Epithelial cell of prostate (primary cell): ENCODE results near the gene GBP2.

ENCODE experiments used
- DNase-seq: peaks from one replicate; pipeline ENCODE4 v3.0.0-alpha.2; 2011; ENCODE audit warnings: low read depth, low spot score
- H3K27ac ChIP-seq: fragments of 450-650 bp; 2 replicates; pipeline ENCODE4 v1.5.1; 2017; ENCODE audit warnings: mild to moderate bottlenecking

The GBP2 gene

GRCh38 chr1:89070509-89070908, 55.4 kb downstream of the GBP2 start:
- no peak overlapping the region for H3K27ac ChIP-seq
- no peak for DNase-seq

DNA sequence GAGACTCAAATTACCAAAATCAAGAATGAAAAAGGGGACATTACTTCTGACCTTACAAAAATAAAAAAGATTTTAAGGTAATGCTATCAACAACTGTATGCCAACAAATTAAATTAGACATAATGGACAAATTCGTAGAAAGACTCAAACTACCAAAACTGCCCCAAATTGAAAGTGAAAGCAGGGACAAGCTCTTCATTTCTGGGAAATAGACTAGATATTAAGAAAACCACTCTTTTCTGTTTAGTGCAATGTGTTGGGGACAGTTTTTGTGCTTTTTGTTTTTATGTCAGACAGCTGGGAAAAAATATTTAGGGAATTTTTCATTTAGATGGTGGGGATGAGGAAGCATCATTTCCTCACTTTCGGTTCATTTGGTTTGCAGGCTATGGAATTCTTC, 56.0 kb downstream of the GBP2 start:
- no peak overlapping the region for H3K27ac ChIP-seq
- no peak for DNase-seq

- H3K27ac ChIP-seq: no peak overlapping the region
- peak; percentile 40 for DNase-seq
Measured at GRCh38 chr1:89068291-89068690, 57.6 kb downstream of the GBP2 start.

GRCh38 chr1:89065079-89065868, 60.6 kb downstream of the GBP2 start, which contains the start of gene GBP1:
Gene GBP1 (minus strand): TSS chr1:89065208. CDS start chr1:89063234, 1,974 bp downstream.
- peak within 1 kb of the TSS; percentile 48 for H3K27ac ChIP-seq
- peak; percentile 20 for DNase-seq

DNA sequence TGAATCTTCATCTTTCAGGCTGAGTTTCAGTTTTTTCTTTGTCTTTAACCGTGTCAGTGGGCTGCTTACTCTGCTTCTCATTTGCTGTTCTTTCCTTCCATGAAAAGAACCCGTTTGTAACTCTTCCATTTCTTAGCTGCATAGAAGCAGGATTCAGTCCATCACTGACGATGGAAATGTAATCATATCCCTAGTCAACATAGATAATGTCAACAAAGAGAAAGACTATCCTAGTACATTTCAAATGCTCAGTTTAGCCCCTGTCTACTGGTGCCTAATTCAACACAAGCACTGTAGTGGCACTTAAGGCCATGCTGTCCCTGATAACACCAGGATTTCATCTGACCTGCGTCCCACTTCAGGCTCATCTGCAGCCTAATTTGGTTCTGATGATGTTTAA, 61.3 kb downstream of the GBP2 start:
- peak overlapping the region; percentile 48 for H3K27ac ChIP-seq
- DNase-seq: no peak

DNA sequence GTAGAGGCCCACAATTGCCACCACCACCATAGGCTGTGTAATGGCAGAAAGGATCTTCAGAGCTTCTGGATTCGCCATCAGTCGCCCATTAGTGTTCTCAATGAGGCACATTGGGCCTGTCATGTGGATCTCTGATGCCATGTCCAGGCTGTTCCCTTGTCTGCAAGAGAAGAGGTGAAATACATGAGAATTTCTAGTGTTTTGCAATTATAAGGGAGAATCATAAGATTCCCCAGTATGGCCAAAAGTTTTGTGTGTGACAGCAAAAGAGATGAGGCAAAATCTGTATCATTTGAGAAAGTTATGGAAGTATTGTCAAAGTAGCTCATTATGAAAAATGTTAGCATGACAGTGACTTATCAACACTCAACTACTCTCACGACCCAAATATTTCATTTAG, 62.8 kb downstream of the GBP2 start:
- H3K27ac ChIP-seq: no peak overlapping the region
- no peak for DNase-seq

DNA sequence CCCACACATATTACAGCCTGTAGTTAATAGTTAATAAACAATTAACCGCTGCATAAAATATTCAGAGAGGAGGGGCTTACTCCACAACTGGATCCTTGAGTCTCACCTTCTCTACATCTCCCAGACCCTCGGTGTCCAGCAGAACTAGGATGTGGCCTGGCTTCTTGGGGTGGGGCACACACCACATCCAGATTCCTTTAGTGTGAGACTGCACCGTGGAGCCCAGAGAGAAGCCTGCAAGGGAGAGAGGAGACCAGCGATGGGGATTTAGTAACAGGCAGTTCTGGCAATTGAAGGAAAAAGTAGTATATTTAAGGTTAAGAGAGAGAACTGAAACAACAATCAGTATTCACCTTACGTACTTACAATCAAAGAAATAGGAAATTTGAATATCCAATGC, 65.8 kb downstream of the GBP2 start:
- DNase-seq: no peak
- no peak overlapping the region for H3K27ac ChIP-seq
